CD4-positive, alpha-beta T cell treated with Interleukin-17A for 4 hours (primary cell): ENCODE results near the gene ING4.
"Not testable (repeated sequence)": the region's sequence is repeated elsewhere in the genome, so short reads cannot be mapped to it uniquely, and the experiment has no call there.

Source experiments
- DNase-seq: peaks from one replicate; pipeline ENCODE4 v3.0.0-alpha.2; 2020; ENCODE audit warnings: mixed read lengths

ING4 gene

GRCh38 chr12:6662906-6663742 is at the start of gene ING4:
ING4 (minus strand) TSS chr12:6663119; CDS start chr12:6663101, 18 bp downstream.
- peak; percentile 96 for DNase-seq

- peak; percentile 24 for DNase-seq
These were observed 46.1 kb upstream of the ING4 start for GRCh38 chr12:6708960-6709394.

- not testable (repeated sequence) for DNase-seq
These were observed 45.4 kb upstream of the ING4 start for GRCh38 chr12:6708351-6708750.

GRCh38 chr12:6703631-6704030 is 40.7 kb upstream of the ING4 start:
- DNase-seq: no peak

GRCh38 chr12:6701078-6701768 is 38.3 kb upstream of the ING4 start:
- DNase-seq: no peak

GRCh38 chr12:6700646-6701051 is 37.7 kb upstream of the ING4 start, which contains the start of gene PIANP:
PIANP (minus strand) TSS chr12:6700815; CDS start chr12:6698061, 2,754 bp downstream.
- DNase-seq: peak; percentile 71

- peak; percentile 36 for DNase-seq
These were observed 37.2 kb upstream of the ING4 start for GRCh38 chr12:6699989-6700645.

- no peak for DNase-seq
These were observed 36.5 kb upstream of the ING4 start for GRCh38 chr12:6699259-6699988.

GRCh38 chr12:6698352-6699046 is 35.6 kb upstream of the ING4 start:
- no peak for DNase-seq

- DNase-seq: peak; percentile 24
These were observed 34.8 kb upstream of the ING4 start for GRCh38 chr12:6697584-6698351.

- no peak for DNase-seq
These were observed 34.0 kb upstream of the ING4 start for GRCh38 chr12:6696690-6697583.

GRCh38 chr12:6695313-6696045 is 32.6 kb upstream of the ING4 start:
- DNase-seq: no peak

GRCh38 chr12:6694701-6695100 is 31.8 kb upstream of the ING4 start:
- DNase-seq: no peak

GRCh38 chr12:6693832-6694355 is 31.0 kb upstream of the ING4 start:
- DNase-seq: no peak

- DNase-seq: no peak
These were observed 30.0 kb upstream of the ING4 start for GRCh38 chr12:6692888-6693287.

GRCh38 chr12:6691473-6691872 is 28.6 kb upstream of the ING4 start:
- DNase-seq: no peak

GRCh38 chr12:6688999-6689882 is 26.3 kb upstream of the ING4 start, which contains the start of gene ZNF384:
ZNF384 (minus strand) TSS chr12:6689375; CDS start chr12:6679520, 9,855 bp downstream.
- peak; percentile 97 for DNase-seq

GRCh38 chr12:6688543-6688998 is 25.7 kb upstream of the ING4 start:
- DNase-seq: peak; percentile 50
